Panc1 (cell line): ENCODE results near the gene TRAF6. TPM values are rescaled to one million over a fixed set of nuclear protein-coding genes. Genes with fewer than 3 reads are reported as not detected.

Source experiments
- ATAC-seq: fragments of 200-7000 bp; cut with Tn5 transposase; 2 replicates; pipeline ENCODE4 v1.9.1; 2020; ENCODE audit warnings: mild to moderate bottlenecking, moderate library complexity
- BruUV-seq: library from RNA; stranded (reverse); fragments of 400-500 nt; replicated peaks from 2 replicates; lab custom pipeline; 2021; lab: Mats Ljungman, UMichigan
- CTCF ChIA-PET: fragments of 300-600 bp; sonication (Branson Sonifier 250); formaldehyde crosslinking; loops from one replicate; lab custom pipeline; 2022; ENCODE audit warnings: antibody characterized with exemption; lab: Charles Lee
- POLR2A ChIA-PET: fragments of 300-600 bp; sonication (Branson Sonifier 250); formaldehyde crosslinking; loops from one replicate; lab custom pipeline; 2022; ENCODE audit warnings: antibody characterized with exemption; lab: Charles Lee
- DNase-seq: peaks from one replicate; pipeline ENCODE4 v3.0.0-alpha.2; 2010; ENCODE audit warnings: low read depth, low spot score
- H3K27ac ChIP-seq: 2 replicates; pipeline ENCODE4 v1.5.1; 2011; ENCODE audit warnings: mild to moderate bottlenecking, low read length, inconsistent platforms
- H3K27me3 ChIP-seq: fragments of 200-500 bp; sonication (Bioruptor generic); 2 replicates; pipeline ENCODE4 v1.6.0; 2014; ENCODE audit warnings: low read length, inconsistent platforms; ENCODE audit not compliant: control insufficient read depth, insufficient read depth
- H3K36me3 ChIP-seq: fragments of 200-500 bp; sonication (Bioruptor generic); 2 replicates; pipeline ENCODE4 v1.5.1; 2014; ENCODE audit warnings: inconsistent platforms, mild to moderate bottlenecking, low read length, moderate library complexity; ENCODE audit not compliant: control insufficient read depth, insufficient read depth
- H3K4me1 ChIP-seq: 2 replicates; pipeline ENCODE4 v1.5.1; 2011; ENCODE audit warnings: inconsistent platforms, mild to moderate bottlenecking, low read length, moderate library complexity; ENCODE audit not compliant: control insufficient read depth, insufficient read depth
- H3K4me3 ChIP-seq, 2 experiments: 2 replicates each; pipeline ENCODE4 v1.5.1; 2011 to 2012; ENCODE audit warnings: low read depth in 2 of 2, low read length in 2 of 2, mild to moderate bottlenecking in 2 of 2, inconsistent platforms in 1 of 2, moderate library complexity in 1 of 2
- H3K9me3 ChIP-seq: fragments of 200-500 bp; sonication (Bioruptor generic); 2 replicates; pipeline ENCODE4 v1.5.1; 2014; ENCODE audit warnings: low read depth, mild to moderate bottlenecking, inconsistent platforms, low read length, moderate library complexity; ENCODE audit not compliant: control insufficient read depth, insufficient read depth
- CTCF ChIP-seq: fragments of 450-650 bp; IDR thresholded peaks from 2 replicates; pipeline ENCODE4 v1.5.1; 2017; ENCODE audit warnings: mild to moderate bottlenecking
- POLR2AphosphoS5 ChIP-seq: IDR thresholded peaks from 2 replicates; pipeline ENCODE4 v1.6.1; 2012; ENCODE audit warnings: mild to moderate bottlenecking, low read depth, low read length, moderate library complexity
- REST ChIP-seq, 2 experiments: IDR thresholded peaks; 2 replicates each; pipeline ENCODE4 v1.6.1; 2011 to 2012; ENCODE audit warnings: low read depth in 2 of 2, control low read depth in 1 of 2, low read length in 1 of 2, mild to moderate bottlenecking in 1 of 2, moderate library complexity in 1 of 2; ENCODE audit not compliant: insufficient read depth in 1 of 2
- SIN3A ChIP-seq: IDR thresholded peaks from 2 replicates; pipeline ENCODE4 v1.6.1; 2012; ENCODE audit warnings: low read depth, mild to moderate bottlenecking, low read length, moderate library complexity, borderline replicate concordance; ENCODE audit not compliant: insufficient read depth
- TCF7L2 ChIP-seq: IDR thresholded peaks from 2 replicates; pipeline ENCODE4 v1.6.1; 2011; ENCODE audit warnings: mild to moderate bottlenecking, low read depth, low read length, inconsistent platforms
- in situ Hi-C: cut with HindIII; loops from 2 replicates; pipeline ENCODE4 v1.10.0; 2016; ENCODE audit warnings: low sequenced_read_pairs, low pct_unique_long_range_greater_than_20kb
- intact Hi-C: fragments of 100-400 bp; cut with micrococcal nuclease; formaldehyde crosslinking; loops from one replicate; pipeline ENCODE4 v1.10.0; 2022; ENCODE audit not compliant: unreplicated experiment
- total RNA-seq: library from RNA; stranded (reverse); gene quantifications from one replicate; pipeline ENCODE4 v1.2.1, GENCODE V29; 2021; ENCODE audit not compliant: unreplicated experiment

Gene TRAF6
- total RNA-seq, 1 experiment from 2014 or later, result 10.9 TPM

- no peaks in the 10 kb centered on the region for H3K9me3 ChIP-seq
- TF ChIP-seq REST (IDR thresholded peaks at IDR 0.05; ENCODE audit: insufficient read depth in 1 of 2, low read depth in 2 of 2, low read length in 1 of 2), result no peak
- TF ChIP-seq POLR2AphosphoS5, result no peak
- TF ChIP-seq CTCF, result no peak
- no peak for TF ChIP-seq SIN3A
- TF ChIP-seq TCF7L2, result no peak
- no peaks in the 10 kb centered on the region for H3K27me3 ChIP-seq
- CTCF ChIA-PET, result no interaction called here
- H3K27ac ChIP-seq, result no peak overlapping the region
- no peak for DNase-seq
- no peak for ATAC-seq
- in situ Hi-C loops (no loop called here), intact Hi-C loops (no loop called here)
- no TSS peak for BruUV-seq
- H3K4me1 ChIP-seq, result no peaks in the 10 kb centered on the region; the same call in 1 of the 2 replicates
- no peak overlapping the region for H3K4me3 ChIP-seq
- H3K36me3 ChIP-seq, result no peaks in the 10 kb centered on the region
- POLR2A ChIA-PET, result no interaction called here
Observed at GRCh38 chr11:36458129-36458915, 51.8 kb downstream of the TRAF6 start.

GRCh38 chr11:36456156-36456555 is 53.9 kb downstream of the TRAF6 start:
- intact Hi-C loops (no loop called here), in situ Hi-C loops (no loop called here)
- Histone ChIP-seq H3K27ac (no peak overlapping the region), H3K9me3 (no peaks in the 10 kb centered on the region), H3K36me3 (no peaks in the 10 kb centered on the region), H3K4me3 (no peak overlapping the region), H3K27me3 (no peaks in the 10 kb centered on the region), H3K4me1 (no peaks in the 10 kb centered on the region; the same call in 1 of the 2 replicates)
- CTCF ChIA-PET, result no interaction called here
- POLR2A ChIA-PET, result no interaction called here
- ATAC-seq, result peak; percentile 39; the same call in 1 of the 2 replicates
- no TSS peak for BruUV-seq
- TF ChIP-seq POLR2AphosphoS5 (no peak), SIN3A (no peak), REST (IDR thresholded peaks at IDR 0.05; ENCODE audit: insufficient read depth in 1 of 2, low read depth in 2 of 2, low read length in 1 of 2) (no peak), TCF7L2 (no peak), CTCF (no peak)
- DNase-seq, result no peak
